HCT116 (cell line): Measurements from ENCODE around the gene DMD.

Source experiments
- ATF3 ChIP-seq: IDR thresholded peaks from 2 replicates; pipeline ENCODE4 v1.6.1; 2012
- CTCF ChIP-seq, 3 experiments: fragments of 200-600 bp in 1 of 3; sonication (generic) in 1 of 3; IDR thresholded peaks in 2 of 3; conservative IDR thresholded peaks in 1 of 3; 2 replicates each; pipeline ENCODE4 v1.5.1; 2012 to 2017; ENCODE audit warnings: low read depth in 2 of 3, low read length in 2 of 3, antibody characterized with exemption in 1 of 3, borderline replicate concordance in 1 of 3, control low read depth in 1 of 3, mild to moderate bottlenecking in 1 of 3, mixed read lengths in 1 of 3, mixed run types in 1 of 3, moderate library complexity in 1 of 3; ENCODE audit not compliant: insufficient read depth in 1 of 3
- EZH2phosphoT487 ChIP-seq: fragments of 200-600 bp; IDR thresholded peaks from 2 replicates; pipeline ENCODE4 v1.6.1; 2018; ENCODE audit warnings: antibody characterized with exemption, borderline replicate concordance
- JUND ChIP-seq: IDR thresholded peaks from 2 replicates; pipeline ENCODE4 v1.6.1; 2012
- MAX ChIP-seq: IDR thresholded peaks from 2 replicates; pipeline ENCODE4 v1.6.1; 2012
- POLR2AphosphoS5 ChIP-seq: IDR thresholded peaks from 2 replicates; pipeline ENCODE4 v1.6.1; 2011; ENCODE audit warnings: mild to moderate bottlenecking, low read depth, low read length, moderate library complexity
- RAD21 ChIP-seq: IDR thresholded peaks from 2 replicates; pipeline ENCODE4 v1.6.1; 2012; ENCODE audit warnings: low read depth, mild to moderate bottlenecking
- REST ChIP-seq: IDR thresholded peaks from 2 replicates; pipeline ENCODE4 v1.6.1; 2012; ENCODE audit warnings: low read depth
- SP1 ChIP-seq: IDR thresholded peaks from 2 replicates; pipeline ENCODE4 v1.6.1; 2012; ENCODE audit warnings: low read depth
- YY1 ChIP-seq: IDR thresholded peaks from 2 replicates; pipeline ENCODE4 v1.6.1; 2011; ENCODE audit warnings: low read length, low read depth, moderate library complexity, mild to moderate bottlenecking; ENCODE audit not compliant: insufficient replicate concordance; ENCODE audit errors: extremely low read depth
- ZBTB33 ChIP-seq: IDR thresholded peaks from 2 replicates; pipeline ENCODE4 v1.6.1; 2011; ENCODE audit warnings: mild to moderate bottlenecking, low read length, moderate library complexity; ENCODE audit not compliant: insufficient replicate concordance; ENCODE audit errors: extremely low read depth

- no peak for TF ChIP-seq CTCF (IDR thresholded peaks at IDR 0.05 in 2 of 3, conservative IDR thresholded peaks at IDR 0.05 in 1 of 3; ENCODE audit: borderline replicate concordance in 1 of 3, insufficient read depth in 1 of 3, low read depth in 2 of 3, low read length in 2 of 3)
- TF ChIP-seq POLR2AphosphoS5 = no peak
- TF ChIP-seq YY1 = no peak
- no peak for TF ChIP-seq JUND
- TF ChIP-seq ZBTB33 = no peak
- no peak for TF ChIP-seq RAD21
- TF ChIP-seq MAX = no peak
- no peak for TF ChIP-seq EZH2phosphoT487
- TF ChIP-seq REST = no peak
- TF ChIP-seq SP1 = no peak
- no peak for TF ChIP-seq ATF3
These were observed 2119.5 kb downstream of the DMD start for GRCh38 chrX:31091819-31092218.
